GM18517 (cell line): ENCODE measurements around the gene CHRNA4.
"Not testable (repeated sequence)": the region's sequence is repeated elsewhere in the genome, so short reads cannot be mapped to it uniquely, and the experiment has no call there.

Experiments
- ATAC-seq: cut with Tn5 transposase; IDR thresholded peaks from one replicate; pipeline ENCODE4 v1.9.1; 2021; ENCODE audit warnings: mild to moderate bottlenecking, moderate library complexity; ENCODE audit not compliant: unreplicated experiment

The CHRNA4 gene

GRCh38 chr20:63311833-63312243 lies 49.3 kb downstream of the CHRNA4 start:
- ATAC-seq: no peak

- no peak for ATAC-seq
Measured at GRCh38 chr20:63311186-63311832, 49.8 kb downstream of the CHRNA4 start.

- ATAC-seq: no peak
Measured at GRCh38 chr20:63310265-63310991, 50.7 kb downstream of the CHRNA4 start.

- ATAC-seq: no peak
Measured at GRCh38 chr20:63309261-63310071, 51.7 kb downstream of the CHRNA4 start.

- no peak for ATAC-seq
Measured at GRCh38 chr20:63308218-63308911, 52.8 kb downstream of the CHRNA4 start.

- ATAC-seq: no peak
Measured at GRCh38 chr20:63307538-63308217, 53.5 kb downstream of the CHRNA4 start.

- no peak for ATAC-seq
Measured at GRCh38 chr20:63306673-63307537, 54.2 kb downstream of the CHRNA4 start.

GRCh38 chr20:63305933-63306672 lies 55.0 kb downstream of the CHRNA4 start:
- ATAC-seq: not testable (repeated sequence)

- no peak for ATAC-seq
Measured at GRCh38 chr20:63305393-63305792, 55.8 kb downstream of the CHRNA4 start.

DNA sequence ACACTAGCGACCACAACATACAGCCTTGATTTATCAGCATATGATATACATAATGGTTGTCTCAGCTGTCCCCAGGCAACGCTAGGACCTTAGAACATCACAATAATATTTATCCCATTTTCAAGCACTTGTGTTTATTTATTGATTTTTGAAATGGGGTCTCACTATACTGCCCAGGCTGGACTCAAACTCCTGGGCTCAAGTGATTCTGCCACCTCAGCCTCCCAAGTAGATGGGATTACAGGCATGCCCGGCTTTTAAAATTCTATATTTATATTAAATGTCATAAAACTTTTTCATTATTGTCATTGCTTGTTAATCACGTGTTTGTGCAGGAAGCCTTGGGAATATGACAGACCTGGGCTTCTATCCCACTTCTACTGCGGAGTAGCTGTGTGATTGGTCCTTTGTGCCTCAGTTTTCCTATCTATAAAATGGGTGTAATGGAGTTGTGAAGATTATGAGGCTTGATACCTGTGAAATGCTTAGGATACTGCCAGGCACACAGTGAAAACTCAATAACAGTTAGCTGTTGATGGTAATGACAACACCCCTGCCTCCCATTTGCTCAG lies 58.0 kb downstream of the CHRNA4 start:
- no peak for ATAC-seq

DNA sequence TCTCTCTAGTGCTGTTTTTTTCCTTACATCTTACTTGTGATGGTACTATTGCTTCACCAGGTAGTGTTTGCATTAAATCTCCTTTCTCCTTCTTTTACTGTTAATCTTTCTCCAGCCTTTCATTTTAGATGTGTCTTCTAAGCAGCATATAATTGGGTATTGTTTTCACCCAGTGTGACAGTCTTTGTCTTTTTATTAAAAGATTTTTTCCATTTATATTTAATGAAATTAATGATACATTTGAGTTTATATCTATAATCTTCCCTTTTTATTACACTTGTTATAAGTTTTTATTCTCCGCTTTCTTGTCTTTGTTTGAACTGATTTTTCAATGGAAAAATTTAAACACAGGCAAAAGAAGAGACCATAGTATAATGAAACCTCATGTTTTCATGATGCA lies 59.5 kb downstream of the CHRNA4 start:
- no peak for ATAC-seq

DNA sequence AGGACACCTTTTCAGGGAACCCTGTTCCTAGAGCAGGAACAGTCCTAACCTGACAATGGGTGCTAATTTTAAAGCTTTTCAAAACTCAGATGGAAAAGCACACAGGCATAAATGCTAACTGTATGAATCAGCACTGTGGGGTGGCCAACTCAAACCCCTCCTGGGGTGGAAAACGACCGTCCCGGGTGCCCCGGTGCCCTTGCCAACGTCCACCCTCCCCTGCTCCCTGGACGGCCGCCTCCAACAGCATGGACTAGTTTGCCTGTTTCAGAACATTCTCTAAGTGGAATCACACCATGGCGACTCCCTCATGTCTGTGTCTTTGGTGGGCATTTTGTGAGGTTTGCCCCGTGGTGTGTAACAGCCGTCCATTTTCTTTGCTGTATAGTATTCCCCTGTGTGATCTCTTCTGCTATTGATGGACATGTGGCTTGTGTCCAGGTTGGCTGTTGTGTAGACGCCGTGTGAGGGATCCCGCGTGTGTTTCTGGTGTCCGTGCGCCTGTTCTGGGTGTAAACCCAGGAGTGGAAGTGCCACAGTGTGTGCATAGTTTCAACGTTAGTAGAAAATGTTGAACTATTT lies 62.3 kb downstream of the CHRNA4 start:
- ATAC-seq: no peak

- no peak for ATAC-seq
Measured at GRCh38 chr20:63297796-63298572, 63.2 kb downstream of the CHRNA4 start.

GRCh38 chr20:63297371-63297781 lies 63.8 kb downstream of the CHRNA4 start:
- no peak for ATAC-seq

DNA sequence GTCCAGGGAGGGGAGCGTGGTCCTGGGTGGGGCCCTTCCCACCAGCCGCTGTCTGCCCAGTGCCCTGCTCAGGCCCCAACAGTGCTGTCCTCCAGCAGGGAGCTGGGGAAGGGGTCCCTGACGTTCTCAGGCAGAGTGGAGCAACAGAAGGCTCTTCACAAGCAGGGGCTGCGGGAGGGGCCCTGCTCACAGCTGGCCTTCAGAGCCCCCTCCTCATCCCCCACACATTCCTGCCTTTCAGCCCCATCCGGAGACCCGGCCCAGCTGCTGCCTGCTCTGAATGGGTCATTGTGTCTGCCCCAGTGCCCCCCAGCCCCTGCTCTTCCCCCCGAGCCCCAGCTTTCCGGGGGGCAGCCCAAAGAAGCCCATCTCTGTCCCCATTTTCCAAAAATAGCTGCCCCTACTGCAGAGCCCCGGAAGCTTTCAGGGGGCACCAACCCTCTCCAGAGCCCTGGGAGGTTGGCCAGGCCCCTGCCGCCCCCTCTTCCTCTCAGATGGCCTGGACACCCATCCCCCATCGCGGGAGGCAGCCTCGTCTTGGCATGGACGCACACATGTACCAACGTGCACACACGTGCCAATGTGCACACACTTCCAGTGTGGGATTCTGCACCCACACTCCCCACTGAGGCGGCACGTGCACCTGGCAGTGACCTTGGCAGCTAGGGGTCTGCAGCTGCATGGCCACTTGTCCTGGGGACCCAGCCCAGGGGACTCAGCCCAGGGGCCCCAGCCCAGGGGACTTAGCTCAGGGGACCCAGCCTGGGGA lies 64.4 kb downstream of the CHRNA4 start:
- ATAC-seq: no peak

- ATAC-seq: no peak
Measured at GRCh38 chr20:63295846-63296245, 65.3 kb downstream of the CHRNA4 start.

DNA sequence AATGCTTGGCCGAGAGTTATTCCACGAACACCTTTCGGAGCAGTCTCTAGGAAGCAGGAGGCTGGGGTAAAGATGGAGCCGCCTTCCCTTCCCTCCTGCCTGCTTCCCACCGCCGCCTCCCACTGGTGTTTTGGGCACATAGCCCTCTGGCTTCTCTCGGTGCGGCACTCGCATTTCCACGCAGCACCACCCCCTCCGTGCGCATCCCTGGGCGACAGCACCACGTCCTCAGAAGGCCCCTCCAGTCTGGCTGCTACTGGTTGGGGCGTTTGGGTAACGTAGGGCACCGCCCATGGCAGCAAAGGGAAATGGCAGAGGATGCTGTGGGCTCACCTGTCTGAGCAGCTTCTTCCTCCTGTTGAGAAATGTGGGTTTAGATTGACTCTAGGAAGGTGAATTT lies 65.7 kb downstream of the CHRNA4 start:
- ATAC-seq: no peak
